ENCODE data around the gene SOAT2.

The SOAT2 gene

DNA sequence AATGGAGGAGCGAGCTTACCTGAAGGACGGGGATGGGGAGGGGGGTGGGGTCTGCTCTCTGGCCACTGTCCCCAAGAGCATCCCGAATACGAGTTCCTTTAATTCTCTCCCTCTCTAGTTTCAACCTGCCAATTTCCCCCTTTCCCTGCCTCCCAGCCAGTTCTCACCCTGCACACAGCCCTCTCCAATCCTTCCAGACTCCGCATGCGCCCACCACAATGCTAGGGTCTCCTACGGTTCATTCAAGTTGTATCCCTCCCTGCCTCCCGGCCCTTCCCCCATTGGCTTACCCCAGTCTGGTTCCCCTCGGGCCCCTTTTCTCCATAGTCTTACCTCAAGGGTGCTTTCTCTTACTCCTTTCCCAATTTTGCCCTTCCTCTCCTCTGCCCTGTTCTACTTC is 6.5 kb upstream of the SOAT2 start:
- Histone ChIP-seq H3K27me3 (ENCODE audit: insufficient read depth, low read depth) (peaks cover 6% of the 10 kb centered on the region), H2AFZ (ENCODE audit: low read depth) (no peak overlapping the region), H3K9ac (no peak overlapping the region), H3K36me3 (ENCODE audit: insufficient read depth) (no peaks in the 10 kb centered on the region), H4K20me1 (ENCODE audit: insufficient read depth) (no peaks in the 10 kb centered on the region), H3K27ac (no peak overlapping the region), H3K4me3 (IDR thresholded peaks at IDR 0.05; ENCODE audit: insufficient read depth, low read depth, low read length) (no peak overlapping the region), H3K79me2 (ENCODE audit: insufficient read depth, low read depth) (no peaks in the 10 kb centered on the region), H3K4me1 (ENCODE audit: low read depth, poor library complexity, severe bottlenecking) (peaks cover 21% of the 10 kb centered on the region), H3K4me2 (no peak overlapping the region)
- TF ChIP-seq, protein P1, sequence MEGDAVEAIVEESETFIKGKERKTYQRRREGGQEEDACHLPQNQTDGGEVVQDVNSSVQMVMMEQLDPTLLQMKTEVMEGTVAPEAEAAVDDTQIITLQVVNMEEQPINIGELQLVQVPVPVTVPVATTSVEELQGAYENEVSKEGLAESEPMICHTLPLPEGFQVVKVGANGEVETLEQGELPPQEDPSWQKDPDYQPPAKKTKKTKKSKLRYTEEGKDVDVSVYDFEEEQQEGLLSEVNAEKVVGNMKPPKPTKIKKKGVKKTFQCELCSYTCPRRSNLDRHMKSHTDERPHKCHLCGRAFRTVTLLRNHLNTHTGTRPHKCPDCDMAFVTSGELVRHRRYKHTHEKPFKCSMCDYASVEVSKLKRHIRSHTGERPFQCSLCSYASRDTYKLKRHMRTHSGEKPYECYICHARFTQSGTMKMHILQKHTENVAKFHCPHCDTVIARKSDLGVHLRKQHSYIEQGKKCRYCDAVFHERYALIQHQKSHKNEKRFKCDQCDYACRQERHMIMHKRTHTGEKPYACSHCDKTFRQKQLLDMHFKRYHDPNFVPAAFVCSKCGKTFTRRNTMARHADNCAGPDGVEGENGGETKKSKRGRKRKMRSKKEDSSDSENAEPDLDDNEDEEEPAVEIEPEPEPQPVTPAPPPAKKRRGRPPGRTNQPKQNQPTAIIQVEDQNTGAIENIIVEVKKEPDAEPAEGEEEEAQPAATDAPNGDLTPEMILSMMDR (conservative IDR thresholded peaks at IDR 0.05; ENCODE audit: low read depth, low read length): no peak

DNA sequence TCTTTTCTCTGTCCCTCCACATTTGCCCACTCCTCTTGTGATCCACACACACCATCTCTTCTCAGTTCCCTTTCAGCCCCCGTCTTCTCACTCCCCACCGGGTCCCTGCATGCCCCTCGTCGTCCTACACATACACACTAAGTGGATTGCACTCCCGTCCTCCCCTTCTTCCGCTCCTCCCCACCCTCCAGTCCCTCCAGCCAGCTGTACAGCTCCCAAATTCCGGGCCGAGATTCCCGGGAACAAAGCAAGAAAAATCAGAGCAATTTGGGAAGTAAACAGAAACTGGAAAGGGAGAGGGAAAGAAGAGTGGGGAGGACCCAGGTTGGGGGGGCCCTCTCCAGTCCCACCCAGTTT is 6.1 kb upstream of the SOAT2 start:
- H3K4me3 ChIP-seq (IDR thresholded peaks at IDR 0.05; ENCODE audit: insufficient read depth, low read depth, low read length): no peak overlapping the region

DNA sequence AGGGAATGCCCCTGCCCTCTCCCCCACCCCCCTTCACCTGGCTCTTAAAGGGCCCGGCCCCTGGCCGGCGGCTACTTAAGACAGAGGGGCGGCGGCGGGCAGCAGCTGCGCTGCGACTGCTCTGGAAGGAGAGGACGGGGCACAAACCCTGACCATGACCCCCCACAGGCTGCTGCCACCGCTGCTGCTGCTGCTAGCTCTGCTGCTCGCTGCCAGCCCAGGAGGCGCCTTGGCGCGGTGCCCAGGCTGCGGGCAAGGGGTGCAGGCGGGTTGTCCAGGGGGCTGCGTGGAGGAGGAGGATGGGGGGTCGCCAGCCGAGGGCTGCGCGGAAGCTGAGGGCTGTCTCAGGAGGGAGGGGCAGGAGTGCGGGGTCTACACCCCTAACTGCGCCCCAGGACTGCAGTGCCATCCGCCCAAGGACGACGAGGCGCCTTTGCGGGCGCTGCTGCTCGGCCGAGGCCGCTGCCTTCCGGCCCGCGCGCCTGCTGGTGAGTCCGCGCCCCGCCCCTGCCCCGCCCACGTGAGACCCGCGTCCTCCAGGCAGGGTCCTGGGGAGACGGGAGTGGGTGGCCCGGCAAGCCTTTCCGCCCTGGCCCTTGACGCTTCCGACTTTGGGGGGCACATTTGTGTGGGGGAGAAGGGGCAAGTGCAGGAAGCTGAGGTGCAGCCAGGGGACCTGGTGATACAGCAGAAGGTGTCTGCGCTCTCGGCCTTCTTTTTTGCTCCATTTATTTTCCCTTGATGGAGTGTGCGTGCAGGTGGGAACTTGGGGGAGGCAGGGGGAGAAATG is 5.5 kb upstream of the SOAT2 start, which contains the start of gene IGFBP6:
Gene IGFBP6 (plus strand): TSS at position 104 of the 790 bp plus-strand sequence. CDS start 51 bp downstream, at position 155.
- H3K4me2 ChIP-seq: peak within 1 kb of the TSS; percentile 93
- H3K4me1 ChIP-seq (ENCODE audit: low read depth, poor library complexity, severe bottlenecking): peaks cover 21% of the 10 kb centered on the region
- no peaks in the 10 kb centered on the region for H4K20me1 ChIP-seq (ENCODE audit: insufficient read depth)
- no peak within 1 kb of the TSS for H3K27ac ChIP-seq
- H2AFZ ChIP-seq (ENCODE audit: low read depth): peak within 1 kb of the TSS; percentile 99
- no peak within 1 kb of the TSS for H3K4me3 ChIP-seq (IDR thresholded peaks at IDR 0.05; ENCODE audit: insufficient read depth, low read depth, low read length)
- peaks cover 6% of the 10 kb centered on the region for H3K27me3 ChIP-seq (ENCODE audit: insufficient read depth, low read depth)
- H3K36me3 ChIP-seq (ENCODE audit: insufficient read depth): no peaks in the 10 kb centered on the region
- TF ChIP-seq, protein P1 (conservative IDR thresholded peaks at IDR 0.05; ENCODE audit: low read depth, low read length): no peak; the same call in 1 of the 2 replicates
- no peaks in the 10 kb centered on the region for H3K79me2 ChIP-seq (ENCODE audit: insufficient read depth, low read depth)
- H3K9ac ChIP-seq: peak within 1 kb of the TSS; percentile 45; the same call in 1 of the 2 replicates

More for the DNA sequence above, 6.1 kb upstream of the SOAT2 start:
- TF ChIP-seq, protein P1 (conservative IDR thresholded peaks at IDR 0.05; ENCODE audit: low read depth, low read length): no peak
- H4K20me1 ChIP-seq (ENCODE audit: insufficient read depth): no peaks in the 10 kb centered on the region
- peak overlapping the region; percentile 45; the same call in 1 of the 2 replicates for H3K9ac ChIP-seq
- peaks cover 21% of the 10 kb centered on the region for H3K4me1 ChIP-seq (ENCODE audit: low read depth, poor library complexity, severe bottlenecking)
- H3K79me2 ChIP-seq (ENCODE audit: insufficient read depth, low read depth): no peaks in the 10 kb centered on the region
- peaks cover 6% of the 10 kb centered on the region for H3K27me3 ChIP-seq (ENCODE audit: insufficient read depth, low read depth)
- no peaks in the 10 kb centered on the region for H3K36me3 ChIP-seq (ENCODE audit: insufficient read depth)
- no peak overlapping the region for H3K27ac ChIP-seq
- H2AFZ ChIP-seq (ENCODE audit: low read depth): peak overlapping the region; percentile 99
- H3K4me2 ChIP-seq: peak overlapping the region; percentile 93

DNA sequence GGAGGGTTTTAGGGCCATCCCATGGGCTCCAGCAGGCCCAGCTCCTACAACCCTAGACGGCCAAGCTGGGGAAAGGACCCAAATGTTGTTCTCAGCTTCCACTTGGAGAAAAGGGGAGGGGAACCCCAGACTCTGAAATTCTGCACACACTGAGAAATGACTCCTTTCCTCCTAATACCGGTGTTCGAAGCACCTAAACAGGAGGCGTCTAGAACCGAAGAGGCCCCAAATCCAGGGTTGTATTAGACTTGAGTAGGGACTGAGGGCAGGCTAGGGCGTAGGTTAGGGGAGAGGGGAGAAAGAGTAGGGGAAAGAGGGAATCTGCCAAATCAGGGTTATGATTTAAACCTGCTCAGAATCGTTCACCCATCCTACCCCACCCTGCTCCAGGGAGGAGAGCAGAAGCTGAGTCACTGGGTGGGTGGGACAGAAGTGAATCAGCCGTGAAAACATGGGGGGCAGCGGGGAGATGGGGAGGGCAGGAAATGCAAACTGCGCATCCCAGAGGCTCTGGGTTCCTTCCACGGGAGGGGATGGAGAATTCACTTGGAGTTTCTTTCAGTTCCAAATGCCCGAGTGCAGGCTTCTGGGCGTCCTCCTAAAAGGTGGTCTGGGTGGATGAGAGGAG is 4.8 kb upstream of the SOAT2 start:
- TF ChIP-seq, protein P1 (conservative IDR thresholded peaks at IDR 0.05; ENCODE audit: low read depth, low read length): no peak
- peak overlapping the region; percentile 45; the same call in 1 of the 2 replicates for H3K9ac ChIP-seq

More for the DNA sequence above, 4.8 kb upstream of the SOAT2 start:
- Histone ChIP-seq H4K20me1 (ENCODE audit: insufficient read depth) (no peaks in the 10 kb centered on the region), H2AFZ (ENCODE audit: low read depth) (peak overlapping the region; percentile 99), H3K27me3 (ENCODE audit: insufficient read depth, low read depth) (peaks cover 6% of the 10 kb centered on the region), H3K79me2 (ENCODE audit: insufficient read depth, low read depth) (no peaks in the 10 kb centered on the region), H3K4me1 (ENCODE audit: low read depth, poor library complexity, severe bottlenecking) (peaks cover 28% of the 10 kb centered on the region), H3K4me2 (peak overlapping the region; percentile 93), H3K4me3 (IDR thresholded peaks at IDR 0.05; ENCODE audit: insufficient read depth, low read depth, low read length) (no peak overlapping the region), H3K36me3 (ENCODE audit: insufficient read depth) (no peaks in the 10 kb centered on the region), H3K27ac (no peak overlapping the region)
